Endothelial cell of umbilical vein (primary cell): Measurements from ENCODE around the gene FAM210B. TPM values are rescaled to one million over a fixed set of nuclear protein-coding genes. Genes with fewer than 3 reads are reported as not detected.

Source experiments
- BruUV-seq: library from RNA; stranded (reverse); fragments of 400-500 nt; replicated peaks from 2 replicates; lab custom pipeline; 2021; lab: Mats Ljungman, UMichigan
- CTCF ChIA-PET: fragments of 300-600, 350-600 bp; sonication (Branson Sonifier 250); formaldehyde crosslinking; loops from one replicate; lab custom pipeline; 2021; ENCODE audit warnings: antibody characterized with exemption, inconsistent platforms; lab: Charles Lee
- POLR2A ChIA-PET: fragments of 300-600, 350-600 bp; sonication (Branson Sonifier 250); formaldehyde crosslinking; loops from one replicate; lab custom pipeline; 2021; ENCODE audit warnings: antibody characterized with exemption, inconsistent platforms; lab: Charles Lee
- DNase-seq: peaks from one replicate; pipeline ENCODE4 v3.0.0-alpha.2; 2011; ENCODE audit warnings: low read depth, low spot score
- FAIRE-seq: peaks from 2 replicates; lab custom pipeline; 2011; peaks lifted over from hg19 to GRCh38; lab: Jason Lieb, UNC
- H2AFZ ChIP-seq: 2 replicates; pipeline ENCODE4 v1.6.0; 2012; ENCODE audit warnings: low read depth, low read length, control low read depth, inconsistent platforms
- H3K27ac ChIP-seq: 2 replicates; pipeline ENCODE4 v1.5.1; 2011; ENCODE audit warnings: low read depth, mild to moderate bottlenecking, control low read depth, low read length, moderate library complexity; ENCODE audit not compliant: insufficient read depth
- H3K27me3 ChIP-seq, 2 experiments: 2 replicates each; pipeline versions ENCODE4 v1.6.0 to v1.6.1; 2011; ENCODE audit warnings: low read length in 2 of 2, mixed read lengths in 1 of 2; ENCODE audit not compliant: control insufficient read depth in 2 of 2, insufficient read depth in 2 of 2
- H3K36me3 ChIP-seq, 2 experiments: 2 replicates in 1 of 2; 3 replicates in 1 of 2; pipeline ENCODE4 v1.5.1; 2011; ENCODE audit warnings: low read length in 2 of 2, mild to moderate bottlenecking in 1 of 2, moderate library complexity in 1 of 2; ENCODE audit not compliant: control insufficient read depth in 2 of 2, insufficient read depth in 2 of 2; ENCODE audit errors: extremely low read depth in 1 of 2
- H3K4me1 ChIP-seq: 3 replicates; pipeline ENCODE4 v1.5.1; 2011; ENCODE audit warnings: mild to moderate bottlenecking, low read length; ENCODE audit not compliant: control insufficient read depth, insufficient read depth; ENCODE audit errors: extremely low read depth
- H3K4me2 ChIP-seq: 2 replicates; pipeline ENCODE4 v1.6.1; 2011; ENCODE audit warnings: low read length, control low read depth, mixed read lengths; ENCODE audit not compliant: insufficient read depth
- H3K4me3 ChIP-seq, 3 experiments: fragments of 200-600 bp in 1 of 3; sonication (generic), shearing (Covaris generic) in 1 of 3; replicated peaks in 1 of 3; 2 replicates each; pipeline ENCODE4 v1.5.1; 2011 to 2016; ENCODE audit warnings: control low read depth in 3 of 3, low read length in 3 of 3, mild to moderate bottlenecking in 2 of 3, inconsistent platforms in 1 of 3, low read depth in 1 of 3, moderate library complexity in 1 of 3; ENCODE audit not compliant: insufficient read depth in 1 of 3
- H3K79me2 ChIP-seq: 2 replicates; pipeline ENCODE4 v1.6.0; 2012; ENCODE audit warnings: low read length, inconsistent platforms; ENCODE audit not compliant: control insufficient read depth, insufficient read depth
- H3K9ac ChIP-seq: replicated peaks from 2 replicates; pipeline ENCODE3; 2011; ENCODE audit warnings: low read length, control low read depth; ENCODE audit not compliant: insufficient read depth; ENCODE audit errors: extremely low read depth
- H3K9me1 ChIP-seq: replicated peaks from 3 replicates; pipeline ENCODE4 v1.6.0; 2011; ENCODE audit warnings: mild to moderate bottlenecking, low read length; ENCODE audit not compliant: control insufficient read depth, insufficient read depth; ENCODE audit errors: extremely low read depth
- H3K9me3 ChIP-seq: replicated peaks from 2 replicates; pipeline ENCODE4 v1.5.1; 2012; ENCODE audit warnings: low read length, inconsistent platforms; ENCODE audit not compliant: control insufficient read depth, insufficient read depth
- H4K20me1 ChIP-seq: replicated peaks from 2 replicates; pipeline ENCODE3; 2011; ENCODE audit warnings: mild to moderate bottlenecking, low read length; ENCODE audit not compliant: control insufficient read depth, insufficient read depth; ENCODE audit errors: extremely low read depth
- EZH2 ChIP-seq: IDR thresholded peaks from 2 replicates; pipeline ENCODE4 v1.6.1; 2012; ENCODE audit warnings: borderline replicate concordance, low read depth, mild to moderate bottlenecking, moderate library complexity, low read length, inconsistent platforms; ENCODE audit not compliant: severe bottlenecking
- GATA2 ChIP-seq: IDR thresholded peaks from 2 replicates; pipeline ENCODE4 v1.7.0; 2011; ENCODE audit warnings: low read depth, mild to moderate bottlenecking, moderate library complexity, mixed read lengths, low read length; ENCODE audit not compliant: insufficient read length, insufficient read depth
- JUN ChIP-seq: IDR thresholded peaks from 2 replicates; pipeline ENCODE4 v1.6.1; 2011; ENCODE audit warnings: borderline replicate concordance, low read depth; ENCODE audit not compliant: insufficient read length, insufficient read depth
- MYC ChIP-seq: IDR thresholded peaks from one replicate; pipeline ENCODE4 v1.6.1; 2011; ENCODE audit warnings: mild to moderate bottlenecking, low read depth, low read length
- POLR2A ChIP-seq: IDR thresholded peaks from 2 replicates; pipeline ENCODE4 v1.6.1; 2012; ENCODE audit warnings: low read depth, mild to moderate bottlenecking, control low read depth, low read length
- POLR2AphosphoS5 ChIP-seq: IDR thresholded peaks from 2 replicates; pipeline ENCODE4 v1.6.1; 2012; ENCODE audit warnings: low read depth, mild to moderate bottlenecking, control low read depth, low read length, moderate library complexity; ENCODE audit not compliant: insufficient read depth
- dilution Hi-C: fragments of 300-500 bp; cut with MboI; formaldehyde crosslinking; loops from one replicate; pipeline ENCODE4 v1.15.0; 2019; ENCODE audit warnings: low sequenced_read_pairs; ENCODE audit not compliant: extremely low pct_ligation_motif_present
- intact Hi-C: fragments of 100-400 bp; cut with micrococcal nuclease; formaldehyde crosslinking; loops from one replicate; pipeline ENCODE4 v1.10.0; 2022
- polyA plus RNA-seq, 4 experiments: library from polyadenylated mRNA; depleted of rRNA in 3 of 4; stranded (reverse) in 3 of 4; unstranded in 1 of 4; fragments of >200 nt; gene quantifications; 2 replicates each; pipeline versions ENCODE4 v1.2.1 to v1.2.3, GENCODE V29; 2011 to 2012; ENCODE audit warnings: missing spikeins in 1 of 4
- total RNA-seq: library from RNA; stranded (reverse); gene quantifications from 2 replicates; pipeline ENCODE4 v1.2.3, GENCODE V29; 2021
- TF ChIP-seq, protein P1 (sequence below), 2 donors: IDR thresholded peaks; 1 replicate in 1 of 2; 2 replicates in 1 of 2; pipeline ENCODE4 v1.5.1; 2011; ENCODE audit warnings: low read length in 2 of 2, mild to moderate bottlenecking in 2 of 2, moderate library complexity in 2 of 2, control low read depth in 1 of 2, inconsistent platforms in 1 of 2, low read depth in 1 of 2; ENCODE audit not compliant: insufficient read depth in 1 of 2; ENCODE audit errors: extremely low read depth in 1 of 2

Gene FAM210B
- total and polyA plus RNA-seq, 2 donors (not counting 3 experiments of a cell fraction or from before 2014, with no cell fraction given), result 24.6 to 37.6 TPM

GRCh38 chr20:56400001-56400640, 41.3 kb downstream of the FAM210B start:
- Histone ChIP-seq H2AFZ (no peak overlapping the region), H3K9ac (no peak overlapping the region), H3K27me3 (no peaks in the 10 kb centered on the region), H3K4me3 (no peak overlapping the region), H3K4me2 (no peak overlapping the region), H3K79me2 (peaks cover 10% of the 10 kb centered on the region), H4K20me1 (no peaks in the 10 kb centered on the region), H3K9me1 (no peaks in the 10 kb centered on the region), H3K4me1 (no peaks in the 10 kb centered on the region), H3K36me3 (peaks cover 24 to 34% of the 10 kb centered on the region in 2 experiments), H3K27ac (no peak overlapping the region), H3K9me3 (no peaks in the 10 kb centered on the region)
- dilution Hi-C loops (no loop called here), intact Hi-C loops (loop anchor here (1.0 to 2.0 kb wide), 4 partner anchors 23 to 177 kb away; partner anchors contain the start of gene RTF2)
- POLR2A ChIA-PET, result no interaction called here
- FAIRE-seq (peak; percentile 88), DNase-seq (peak; percentile 74)
- no TSS peak for BruUV-seq
- CTCF ChIA-PET, result no interaction called here
- TF ChIP-seq POLR2AphosphoS5 (no peak), POLR2A (no peak)
- TF ChIP-seq, protein P1, sequence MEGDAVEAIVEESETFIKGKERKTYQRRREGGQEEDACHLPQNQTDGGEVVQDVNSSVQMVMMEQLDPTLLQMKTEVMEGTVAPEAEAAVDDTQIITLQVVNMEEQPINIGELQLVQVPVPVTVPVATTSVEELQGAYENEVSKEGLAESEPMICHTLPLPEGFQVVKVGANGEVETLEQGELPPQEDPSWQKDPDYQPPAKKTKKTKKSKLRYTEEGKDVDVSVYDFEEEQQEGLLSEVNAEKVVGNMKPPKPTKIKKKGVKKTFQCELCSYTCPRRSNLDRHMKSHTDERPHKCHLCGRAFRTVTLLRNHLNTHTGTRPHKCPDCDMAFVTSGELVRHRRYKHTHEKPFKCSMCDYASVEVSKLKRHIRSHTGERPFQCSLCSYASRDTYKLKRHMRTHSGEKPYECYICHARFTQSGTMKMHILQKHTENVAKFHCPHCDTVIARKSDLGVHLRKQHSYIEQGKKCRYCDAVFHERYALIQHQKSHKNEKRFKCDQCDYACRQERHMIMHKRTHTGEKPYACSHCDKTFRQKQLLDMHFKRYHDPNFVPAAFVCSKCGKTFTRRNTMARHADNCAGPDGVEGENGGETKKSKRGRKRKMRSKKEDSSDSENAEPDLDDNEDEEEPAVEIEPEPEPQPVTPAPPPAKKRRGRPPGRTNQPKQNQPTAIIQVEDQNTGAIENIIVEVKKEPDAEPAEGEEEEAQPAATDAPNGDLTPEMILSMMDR (IDR thresholded peaks at IDR 0.05; ENCODE audit: extremely low read depth in 1 of 2, insufficient read depth in 1 of 2, low read depth in 1 of 2, low read length in 2 of 2), result peak; percentile 66 to 69

- no TSS peak for BruUV-seq
- TF ChIP-seq EZH2, result no peak
- no peak for TF ChIP-seq MYC
- TF ChIP-seq POLR2AphosphoS5, result no peak
- TF ChIP-seq POLR2A, result no peak
- TF ChIP-seq, protein P1 (IDR thresholded peaks at IDR 0.05; ENCODE audit: extremely low read depth in 1 of 2, insufficient read depth in 1 of 2, low read depth in 1 of 2, low read length in 2 of 2), result no peak
- no peak for TF ChIP-seq GATA2
- no peak for TF ChIP-seq JUN
These were observed 44.7 kb downstream of the FAM210B start for GRCh38 chr20:56403465-56403864.

More at GRCh38 chr20:56403465-56403864, 44.7 kb downstream of the FAM210B start:
- Histone ChIP-seq H3K27ac (no peak overlapping the region), H4K20me1 (no peaks in the 10 kb centered on the region), H3K4me1 (no peaks in the 10 kb centered on the region), H3K27me3 (no peaks in the 10 kb centered on the region), H3K36me3 (peaks cover 21 to 23% of the 10 kb centered on the region in 2 experiments), H2AFZ (no peak overlapping the region), H3K9me3 (no peaks in the 10 kb centered on the region), H3K4me2 (no peak overlapping the region), H3K4me3 (no peak overlapping the region), H3K79me2 (peaks cover 8% of the 10 kb centered on the region), H3K9ac (no peak overlapping the region), H3K9me1 (no peaks in the 10 kb centered on the region)
- DNase-seq, result no peak
- ChIA-PET POLR2A (no interaction called here), CTCF (no interaction called here)
- FAIRE-seq, result no peak
- intact Hi-C loops (no loop called here), dilution Hi-C loops (no loop called here)
